ENCODE measurements around the gene CLDN8. TPM values are rescaled to one million over a fixed set of nuclear protein-coding genes. Genes with fewer than 3 reads are reported as not detected.
A peak's percentile ranks its signal among the peaks of the same experiment; 100 is the strongest.

Gene CLDN8
- total RNA-seq = 10 to 100 TPM in 1 of 2 donors, 1 to 10 TPM in 1; 6.9 to 16.7 TPM

DNA sequence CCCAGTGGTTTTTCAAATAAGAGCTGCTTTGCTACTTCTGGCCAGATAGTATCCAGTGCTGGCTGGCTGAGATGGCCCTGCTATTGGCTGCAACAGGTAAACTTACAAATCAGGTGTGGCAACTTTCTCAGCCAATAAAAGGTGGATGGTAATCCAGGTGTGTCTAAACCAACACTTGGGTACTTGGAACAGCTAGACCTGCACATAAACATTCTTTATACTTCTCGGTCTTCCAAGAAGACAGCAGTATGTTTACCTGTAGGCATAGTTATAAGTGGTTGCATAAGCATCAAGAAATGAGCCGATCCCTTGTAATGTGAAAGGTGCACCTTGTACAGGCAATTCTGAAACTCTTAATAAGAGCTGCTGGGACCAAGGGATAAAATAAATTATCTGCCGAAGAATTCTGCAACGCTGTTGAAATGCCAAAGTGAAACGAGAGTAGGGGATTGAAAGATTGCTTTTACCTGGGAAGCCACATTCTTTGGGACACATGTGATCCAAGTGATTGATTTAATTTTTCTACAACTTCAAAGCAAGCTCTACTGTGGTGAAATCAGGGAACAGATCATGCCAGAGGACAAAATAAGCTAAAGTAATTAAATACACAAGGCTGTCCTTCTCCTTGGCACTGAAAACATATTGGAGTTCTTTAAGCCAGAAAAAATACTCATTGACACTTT is at the start of gene CLDN8:
CLDN8 (minus strand) TSS at position 57 of the 683 bp plus-strand sequence. CDS start 172 bp downstream, outside the sequence.
- peak within 1 kb of the TSS; percentile 38 to 55 for H3K27ac ChIP-seq

GRCh38 chr21:30257773-30258172 is 41.9 kb upstream of the CLDN8 start:
- TF ChIP-seq POLR2A (IDR thresholded peaks at IDR 0.05) (no peak), POLR2AphosphoS5 (IDR thresholded peaks at IDR 0.05) (no peak)
- TF ChIP-seq, protein P1, sequence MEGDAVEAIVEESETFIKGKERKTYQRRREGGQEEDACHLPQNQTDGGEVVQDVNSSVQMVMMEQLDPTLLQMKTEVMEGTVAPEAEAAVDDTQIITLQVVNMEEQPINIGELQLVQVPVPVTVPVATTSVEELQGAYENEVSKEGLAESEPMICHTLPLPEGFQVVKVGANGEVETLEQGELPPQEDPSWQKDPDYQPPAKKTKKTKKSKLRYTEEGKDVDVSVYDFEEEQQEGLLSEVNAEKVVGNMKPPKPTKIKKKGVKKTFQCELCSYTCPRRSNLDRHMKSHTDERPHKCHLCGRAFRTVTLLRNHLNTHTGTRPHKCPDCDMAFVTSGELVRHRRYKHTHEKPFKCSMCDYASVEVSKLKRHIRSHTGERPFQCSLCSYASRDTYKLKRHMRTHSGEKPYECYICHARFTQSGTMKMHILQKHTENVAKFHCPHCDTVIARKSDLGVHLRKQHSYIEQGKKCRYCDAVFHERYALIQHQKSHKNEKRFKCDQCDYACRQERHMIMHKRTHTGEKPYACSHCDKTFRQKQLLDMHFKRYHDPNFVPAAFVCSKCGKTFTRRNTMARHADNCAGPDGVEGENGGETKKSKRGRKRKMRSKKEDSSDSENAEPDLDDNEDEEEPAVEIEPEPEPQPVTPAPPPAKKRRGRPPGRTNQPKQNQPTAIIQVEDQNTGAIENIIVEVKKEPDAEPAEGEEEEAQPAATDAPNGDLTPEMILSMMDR (IDR thresholded peaks at IDR 0.05) = peak in 3 of 4 experiments; percentile 33 to 39 (median 39)

More for the DNA sequence above, at the start of gene CLDN8:
- Histone ChIP-seq H3K36me3 (no peaks in the 10 kb centered on the region), H3K9me3 (no peaks in the 10 kb centered on the region), H3K27me3 (replicated peaks; ENCODE audit: insufficient read depth) (no peaks in the 10 kb centered on the region), H3K4me3 (peak within 1 kb of the TSS in 1 of 2 donors; percentile 2), H3K4me1 (replicated peaks) (peaks cover 2% of the 10 kb centered on the region)
- WGBS = 48% methylated on average over 5 of the region's 5 CpGs
- peak; percentile 94 for DNase-seq (ENCODE audit: low spot score)
- intact Hi-C loops (cut with DNase I) = no loop called here
- TF ChIP-seq POLR2AphosphoS5 (IDR thresholded peaks at IDR 0.05) = peak; percentile 90
- TF ChIP-seq, protein P1 (IDR thresholded peaks at IDR 0.05) = no peak
- TF ChIP-seq POLR2A (IDR thresholded peaks at IDR 0.05) = no peak

GRCh38 chr21:30256100-30256499 is 40.2 kb upstream of the CLDN8 start:
- 37% methylated on average over 4 of the region's 4 CpGs for WGBS
- intact Hi-C loops (cut with DNase I) = no loop called here
- DNase-seq (ENCODE audit: low spot score) = peak; percentile 25
- Histone ChIP-seq H3K4me1 (replicated peaks) (no peaks in the 10 kb centered on the region), H3K9me3 (no peaks in the 10 kb centered on the region), H3K27me3 (replicated peaks; ENCODE audit: insufficient read depth) (no peaks in the 10 kb centered on the region), H3K27ac (no peak overlapping the region), H3K36me3 (no peaks in the 10 kb centered on the region), H3K4me3 (no peak overlapping the region)
- TF ChIP-seq POLR2A (IDR thresholded peaks at IDR 0.05) = no peak
- TF ChIP-seq POLR2AphosphoS5 (IDR thresholded peaks at IDR 0.05) = no peak
- TF ChIP-seq, protein P1 (IDR thresholded peaks at IDR 0.05) = no peak

More at GRCh38 chr21:30257773-30258172, 41.9 kb upstream of the CLDN8 start:
- H3K4me1 ChIP-seq (replicated peaks) = no peaks in the 10 kb centered on the region
- no peak overlapping the region for H3K27ac ChIP-seq
- intact Hi-C loops (cut with DNase I) = no loop called here
- no peaks in the 10 kb centered on the region for H3K36me3 ChIP-seq
- DNase-seq (ENCODE audit: low spot score) = no peak
- H3K4me3 ChIP-seq = no peak overlapping the region
- WGBS = 80% methylated on average over 4 of the region's 4 CpGs
- H3K27me3 ChIP-seq (replicated peaks; ENCODE audit: insufficient read depth) = no peaks in the 10 kb centered on the region
- no peaks in the 10 kb centered on the region for H3K9me3 ChIP-seq

- H3K27ac ChIP-seq = no peak overlapping the region
- no peaks in the 10 kb centered on the region for H3K4me1 ChIP-seq (replicated peaks)
- H3K27me3 ChIP-seq (replicated peaks; ENCODE audit: insufficient read depth) = no peaks in the 10 kb centered on the region
- no peak for TF ChIP-seq POLR2A (IDR thresholded peaks at IDR 0.05)
- no peaks in the 10 kb centered on the region for H3K36me3 ChIP-seq
- DNase-seq (ENCODE audit: low spot score) = no peak
- no peaks in the 10 kb centered on the region for H3K9me3 ChIP-seq
- H3K4me3 ChIP-seq = no peak overlapping the region
- intact Hi-C loops (cut with DNase I) = no loop called here
- 40% methylated on average over 1 of the region's 1 CpG for WGBS
Observed at GRCh38 chr21:30255679-30256078, 39.8 kb upstream of the CLDN8 start.

GRCh38 chr21:30251781-30252180 is 35.9 kb upstream of the CLDN8 start:
- WGBS = 57% methylated on average over 1 of the region's 1 CpG
- Histone ChIP-seq H3K36me3 (no peaks in the 10 kb centered on the region), H3K4me1 (replicated peaks) (no peaks in the 10 kb centered on the region), H3K9me3 (no peaks in the 10 kb centered on the region), H3K4me3 (no peak overlapping the region), H3K27me3 (replicated peaks; ENCODE audit: insufficient read depth) (no peaks in the 10 kb centered on the region), H3K27ac (no peak overlapping the region)
- intact Hi-C loops (cut with DNase I) = no loop called here
- no peak for DNase-seq (ENCODE audit: low spot score)
- TF ChIP-seq POLR2AphosphoS5 (IDR thresholded peaks at IDR 0.05) (no peak), POLR2A (IDR thresholded peaks at IDR 0.05) (no peak)
- TF ChIP-seq, protein P1 (IDR thresholded peaks at IDR 0.05) = no peak
